ENCODE results near the gene PILRA. TPM values are rescaled to one million over a fixed set of nuclear protein-coding genes. Genes with fewer than 3 reads are reported as not detected.
"Not testable (repeated sequence)": the region's sequence is repeated elsewhere in the genome, so short reads cannot be mapped to it uniquely, and the experiment has no call there.

Gene PILRA
- total RNA-seq, 4 donors from 2014 or later = 1.3 to 8.5 (median 4.2) TPM

- TF ChIP-seq POLR2A (IDR thresholded peaks at IDR 0.05) = no peak
- TF ChIP-seq EP300 (IDR thresholded peaks at IDR 0.05) = no peak
- no peak for TF ChIP-seq CTCF (IDR thresholded peaks at IDR 0.05)
- TF ChIP-seq POLR2AphosphoS5 (IDR thresholded peaks at IDR 0.05) = no peak
- 83% methylated on average over 5 of the region's 5 CpGs for WGBS
- Histone ChIP-seq H3K27me3 (no peaks in the 10 kb centered on the region), H3K36me3 (no peaks in the 10 kb centered on the region), H3K9me3 (no peaks in the 10 kb centered on the region), H3K4me3 (no peak overlapping the region), H3K27ac (no peak overlapping the region), H3K4me1 (peaks cover 10% of the 10 kb centered on the region)
- DNase-seq (ENCODE audit: low spot score in 2 of 2) = no peak
These were observed 1.3 kb downstream of the PILRA start for GRCh38 chr7:100374601-100375000.

- no peaks in the 10 kb centered on the region for H3K27me3 ChIP-seq
- H3K4me1 ChIP-seq = peaks cover 10% of the 10 kb centered on the region
- no peaks in the 10 kb centered on the region for H3K36me3 ChIP-seq
- no peaks in the 10 kb centered on the region for H3K9me3 ChIP-seq
- H3K4me3 ChIP-seq = no peak overlapping the region
- no peak for TF ChIP-seq POLR2A (IDR thresholded peaks at IDR 0.05)
- no peak for TF ChIP-seq EP300 (IDR thresholded peaks at IDR 0.05)
- TF ChIP-seq CTCF (IDR thresholded peaks at IDR 0.05) = no peak
- TF ChIP-seq POLR2AphosphoS5 (IDR thresholded peaks at IDR 0.05) = no peak
- 88% methylated on average over 3 of the region's 3 CpGs for WGBS
- H3K27ac ChIP-seq = no peak overlapping the region
- no peak for DNase-seq (ENCODE audit: low spot score in 2 of 2)
These were observed 2.8 kb downstream of the PILRA start for GRCh38 chr7:100376066-100376465.

- WGBS = 85% methylated on average over 4 of the region's 4 CpGs
- DNase-seq (ENCODE audit: low spot score in 2 of 2) = peak in 1 of 2 donors; percentile 21
- Histone ChIP-seq H3K4me3 (no peak overlapping the region), H3K9me3 (no peaks in the 10 kb centered on the region), H3K4me1 (no peaks in the 10 kb centered on the region), H3K27me3 (no peaks in the 10 kb centered on the region), H3K36me3 (no peaks in the 10 kb centered on the region), H3K27ac (no peak overlapping the region)
- TF ChIP-seq POLR2AphosphoS5 (IDR thresholded peaks at IDR 0.05) = no peak
- TF ChIP-seq POLR2A (IDR thresholded peaks at IDR 0.05) = no peak
- TF ChIP-seq CTCF (IDR thresholded peaks at IDR 0.05) = no peak
- TF ChIP-seq EP300 (IDR thresholded peaks at IDR 0.05) = no peak
These were observed 4.9 kb downstream of the PILRA start for GRCh38 chr7:100378114-100378755.

- TF ChIP-seq EP300 (IDR thresholded peaks at IDR 0.05) = no peak
- TF ChIP-seq CTCF (IDR thresholded peaks at IDR 0.05) = no peak
- no peak for TF ChIP-seq POLR2AphosphoS5 (IDR thresholded peaks at IDR 0.05)
- no peak for TF ChIP-seq POLR2A (IDR thresholded peaks at IDR 0.05)
- no peaks in the 10 kb centered on the region for H3K4me1 ChIP-seq
- no peaks in the 10 kb centered on the region for H3K9me3 ChIP-seq
- peak overlapping the region; percentile 5 for H3K27ac ChIP-seq
- H3K36me3 ChIP-seq = no peaks in the 10 kb centered on the region
- WGBS = 66% methylated on average over 4 of the region's 4 CpGs
- no peak overlapping the region for H3K4me3 ChIP-seq
- no peak for DNase-seq (ENCODE audit: low spot score in 2 of 2)
- no peaks in the 10 kb centered on the region for H3K27me3 ChIP-seq
These were observed 6.9 kb downstream of the PILRA start for GRCh38 chr7:100380196-100380595.

- H3K27me3 ChIP-seq; H3K27ac ChIP-seq; DNase-seq (ENCODE audit: low spot score in 2 of 2); H3K9me3 ChIP-seq; H3K4me1 ChIP-seq; H3K36me3 ChIP-seq; H3K4me3 ChIP-seq: not testable (repeated sequence)
- WGBS = 87% methylated on average over 10 of the region's 49 CpGs
These were observed 8.4 kb downstream of the PILRA start for GRCh38 chr7:100381531-100382233.

- not testable (repeated sequence) for H3K27me3 ChIP-seq; H3K9me3 ChIP-seq; H3K4me3 ChIP-seq; H3K4me1 ChIP-seq; H3K36me3 ChIP-seq; DNase-seq (ENCODE audit: low spot score in 2 of 2); H3K27ac ChIP-seq
- WGBS = 89% methylated on average over 8 of the region's 8 CpGs
These were observed 9.1 kb downstream of the PILRA start for GRCh38 chr7:100382234-100382853.

Data from suprapubic skin (tissue), 4 donors.